ENCODE results near the gene EFNA3.

Gene EFNA3

DNA sequence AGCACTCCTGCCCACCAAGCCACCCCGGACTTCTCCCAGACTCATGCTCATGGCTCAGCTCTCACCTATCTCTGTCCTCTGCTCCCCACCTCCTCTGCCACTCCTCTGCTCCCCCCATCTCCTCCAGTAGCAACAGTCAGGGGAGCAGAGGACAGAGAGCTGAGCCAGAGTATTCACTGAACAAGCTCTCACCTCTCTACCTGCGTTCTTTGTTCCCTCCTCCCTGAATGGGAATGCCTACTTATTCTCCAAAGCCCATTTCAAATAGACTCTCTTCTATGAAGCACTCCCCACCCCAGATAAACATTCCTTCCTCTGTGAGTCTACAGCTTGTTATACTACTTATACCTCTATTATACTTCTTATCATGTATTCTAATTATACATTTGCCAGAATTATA, 42.6 kb downstream of the EFNA3 start:
- TF ChIP-seq CTCF (IDR thresholded peaks at IDR 0.05; ENCODE audit: low read depth, low read length) = no peak
- no peak overlapping the region for H3K4me3 ChIP-seq (ENCODE audit: low read depth, low read length)
- no peak for DNase-seq (ENCODE audit: low read depth, low spot score)
- in situ Hi-C loops (cut with HindIII; ENCODE audit: low sequenced_read_pairs) = no loop called here

GRCh38 chr1:155122308-155122707, 43.7 kb downstream of the EFNA3 start:
- TF ChIP-seq CTCF (IDR thresholded peaks at IDR 0.05; ENCODE audit: low read depth, low read length) = no peak
- in situ Hi-C loops (cut with HindIII; ENCODE audit: low sequenced_read_pairs) = no loop called here
- no peak overlapping the region for H3K4me3 ChIP-seq (ENCODE audit: low read depth, low read length)
- DNase-seq (ENCODE audit: low read depth, low spot score) = no peak

DNA sequence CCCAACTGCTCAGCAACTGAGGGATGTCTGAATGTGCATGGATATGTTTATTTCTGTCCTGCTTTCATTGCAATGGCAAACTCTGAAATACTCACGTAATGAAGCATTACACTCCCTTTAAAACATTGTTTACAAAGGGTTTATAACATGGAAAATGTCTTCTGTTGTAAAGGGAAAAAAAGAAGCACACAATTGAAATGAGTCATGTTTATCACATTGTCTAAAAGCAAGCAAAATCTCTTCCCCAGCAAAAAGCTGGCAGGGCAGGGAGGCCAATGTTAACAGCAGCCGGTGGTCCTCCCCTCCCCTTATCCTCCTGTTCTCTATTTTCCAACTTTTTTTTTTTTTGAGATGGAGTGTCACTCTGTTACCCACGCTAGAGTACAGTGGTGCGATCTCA, 45.2 kb downstream of the EFNA3 start:
- in situ Hi-C loops (cut with HindIII; ENCODE audit: low sequenced_read_pairs) = no loop called here
- H3K4me3 ChIP-seq (ENCODE audit: low read depth, low read length) = no peak overlapping the region
- no peak for TF ChIP-seq CTCF (IDR thresholded peaks at IDR 0.05; ENCODE audit: low read depth, low read length)
- DNase-seq (ENCODE audit: low read depth, low spot score) = no peak

DNA sequence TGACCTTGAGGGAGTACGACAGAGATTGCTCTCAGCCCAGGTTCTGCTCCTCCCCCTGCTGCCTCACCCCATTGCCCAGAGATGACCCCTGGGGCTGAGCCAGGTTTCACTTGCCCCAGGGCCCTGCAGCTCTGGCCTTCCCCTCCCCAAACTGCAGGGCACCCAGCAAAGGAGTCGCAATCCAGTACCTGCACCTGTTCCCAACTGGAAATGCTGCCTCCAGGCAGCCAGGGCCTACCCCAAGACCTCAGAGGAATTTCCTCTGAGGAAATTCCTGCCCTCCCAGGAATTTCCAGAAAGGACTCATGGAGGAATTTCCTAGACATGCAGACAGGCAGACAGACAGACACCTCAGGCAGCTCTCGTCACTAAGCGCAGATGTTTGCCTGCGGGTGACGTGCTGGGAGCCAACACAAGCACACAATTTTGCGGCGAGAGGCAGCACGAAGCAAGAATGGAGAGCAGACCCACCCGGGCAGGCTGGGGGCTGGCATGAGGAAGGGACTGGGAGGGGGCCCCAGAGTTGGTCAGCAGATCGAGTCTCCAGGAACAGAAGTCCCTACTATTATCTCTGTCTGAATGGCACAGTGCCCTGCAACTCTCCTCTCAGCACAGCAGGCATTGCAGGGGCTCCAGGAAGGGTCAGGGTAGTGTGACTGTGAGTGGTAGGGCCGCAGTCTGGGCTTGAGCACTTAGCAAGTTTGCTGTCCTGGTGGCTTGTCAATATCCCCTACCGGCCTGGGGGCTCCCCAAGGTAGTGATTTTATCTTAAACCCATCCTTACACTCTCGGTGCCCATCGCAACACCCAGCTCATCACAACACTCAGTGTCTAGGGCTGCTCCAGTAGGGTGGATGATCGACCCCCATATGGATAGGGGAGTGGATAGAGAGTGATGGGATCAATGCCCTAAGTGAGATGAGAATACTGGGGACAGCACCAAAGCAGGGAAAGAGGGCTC, 46.1 kb downstream of the EFNA3 start:
- no peak for TF ChIP-seq CTCF (IDR thresholded peaks at IDR 0.05; ENCODE audit: low read depth, low read length)
- no peak for DNase-seq (ENCODE audit: low read depth, low spot score)
- no peak overlapping the region for H3K4me3 ChIP-seq (ENCODE audit: low read depth, low read length)
- in situ Hi-C loops (cut with HindIII; ENCODE audit: low sequenced_read_pairs) = no loop called here

DNA sequence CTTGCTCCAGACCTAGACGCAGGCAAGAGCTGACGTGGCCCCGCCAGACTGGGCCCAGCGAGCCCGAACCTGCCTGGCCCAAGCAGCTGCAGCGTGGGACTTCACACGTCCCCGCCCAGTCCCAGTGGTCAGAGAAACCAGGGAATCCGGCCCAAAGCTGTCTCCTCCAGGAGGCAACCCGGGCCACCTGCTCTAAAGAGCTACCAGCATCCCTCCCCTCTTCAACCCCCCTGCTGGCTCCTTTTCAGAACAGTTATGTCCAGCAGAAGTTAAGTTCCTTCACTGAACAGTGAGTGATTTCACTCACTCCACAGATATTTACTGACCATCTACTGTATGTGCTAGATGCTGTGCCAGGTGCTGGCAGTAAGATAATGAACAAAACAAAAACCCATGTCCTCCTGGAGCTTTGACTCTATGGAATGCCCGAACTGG, 46.9 kb downstream of the EFNA3 start:
- no peak for DNase-seq (ENCODE audit: low read depth, low spot score)
- no peak overlapping the region for H3K4me3 ChIP-seq (ENCODE audit: low read depth, low read length)
- no peak for TF ChIP-seq CTCF (IDR thresholded peaks at IDR 0.05; ENCODE audit: low read depth, low read length)
- in situ Hi-C loops (cut with HindIII; ENCODE audit: low sequenced_read_pairs) = no loop called here

DNA sequence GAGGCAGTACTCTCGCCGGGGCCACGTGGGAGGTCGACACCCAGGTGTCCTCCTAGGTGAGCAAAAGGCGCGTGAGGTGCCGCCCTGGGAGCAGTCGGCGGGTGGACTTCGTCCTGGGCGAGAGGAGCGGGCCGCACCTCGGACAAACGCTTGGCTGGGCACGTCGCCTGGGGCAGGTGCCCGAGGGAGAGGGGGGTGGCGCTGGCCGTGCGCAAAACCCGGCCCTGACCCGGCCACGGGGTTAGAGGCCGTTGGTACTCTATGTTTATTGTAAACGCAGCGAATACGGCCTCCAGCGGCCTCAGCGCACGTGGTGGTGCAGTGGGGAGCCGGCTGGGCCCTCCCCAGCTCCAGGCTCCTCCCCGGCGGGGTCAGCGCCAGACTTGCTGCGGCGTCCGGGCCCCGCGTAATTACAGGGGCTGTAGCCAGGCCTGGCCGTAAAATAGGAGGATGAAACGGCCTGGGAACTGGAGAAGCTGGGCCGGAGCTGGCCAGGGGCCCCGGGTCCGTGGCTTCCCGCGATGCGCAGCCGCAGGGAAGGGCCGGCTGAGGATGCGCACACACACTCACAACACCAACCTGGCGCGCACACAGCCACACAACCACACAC, 47.4 kb downstream of the EFNA3 start:
- no peak overlapping the region for H3K4me3 ChIP-seq (ENCODE audit: low read depth, low read length)
- DNase-seq (ENCODE audit: low read depth, low spot score) = no peak
- no peak for TF ChIP-seq CTCF (IDR thresholded peaks at IDR 0.05; ENCODE audit: low read depth, low read length)
- in situ Hi-C loops (cut with HindIII; ENCODE audit: low sequenced_read_pairs) = no loop called here

All from astrocyte of the spinal cord (primary cell).